ELF-1 (cell line): ENCODE data around the gene PSTK.
A peak's percentile ranks its signal among the peaks of the same experiment; 100 is the strongest.

Source experiments
- DNase-seq: peaks from one replicate; pipeline ENCODE4 v3.0.0-alpha.2; 2016; ENCODE audit warnings: low read depth, low spot score

The PSTK gene, protein sequence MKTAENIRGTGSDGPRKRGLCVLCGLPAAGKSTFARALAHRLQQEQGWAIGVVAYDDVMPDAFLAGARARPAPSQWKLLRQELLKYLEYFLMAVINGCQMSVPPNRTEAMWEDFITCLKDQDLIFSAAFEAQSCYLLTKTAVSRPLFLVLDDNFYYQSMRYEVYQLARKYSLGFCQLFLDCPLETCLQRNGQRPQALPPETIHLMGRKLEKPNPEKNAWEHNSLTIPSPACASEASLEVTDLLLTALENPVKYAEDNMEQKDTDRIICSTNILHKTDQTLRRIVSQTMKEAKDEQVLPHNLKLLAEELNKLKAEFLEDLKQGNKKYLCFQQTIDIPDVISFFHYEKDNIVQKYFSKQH

DNA sequence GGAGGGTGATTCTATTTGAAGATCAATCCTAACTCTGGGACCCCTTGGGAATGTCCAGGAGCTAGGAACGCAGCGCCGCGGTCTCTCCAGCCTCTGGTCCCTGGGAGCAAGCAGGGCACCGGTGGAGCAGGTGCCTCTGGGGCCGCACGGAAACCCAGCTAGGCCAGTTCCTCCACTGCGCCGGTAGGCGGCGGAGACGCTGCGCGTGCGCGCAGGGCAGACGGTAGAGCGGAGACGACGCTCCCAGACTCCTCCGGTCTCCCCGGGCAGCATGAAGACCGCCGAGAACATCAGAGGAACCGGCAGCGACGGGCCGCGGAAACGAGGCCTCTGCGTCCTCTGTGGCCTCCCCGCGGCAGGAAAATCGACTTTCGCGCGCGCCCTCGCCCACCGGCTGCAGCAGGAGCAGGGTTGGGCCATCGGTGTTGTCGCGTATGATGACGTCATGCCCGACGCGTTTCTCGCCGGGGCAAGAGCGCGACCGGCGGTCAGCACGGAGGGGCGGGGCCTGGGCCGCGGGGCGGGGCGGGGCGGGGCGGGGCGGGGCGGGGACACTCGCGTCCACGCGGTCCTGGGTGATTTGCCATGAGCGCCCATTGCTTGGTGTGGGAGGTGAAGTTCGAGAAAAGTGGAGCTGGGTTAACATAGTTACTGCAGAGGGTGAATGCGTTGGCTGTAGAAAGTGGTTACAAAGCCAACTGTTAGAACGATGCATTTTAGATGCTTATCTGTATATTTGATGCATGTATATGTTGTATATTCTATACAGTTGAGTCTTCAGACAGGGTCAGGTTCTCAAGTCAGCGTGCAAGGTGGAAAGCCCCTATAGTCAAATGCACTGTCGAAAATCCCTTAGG lies at the start of gene PSTK:
Gene PSTK, plus strand, starts transcription at position 193 of the 857 bp plus-strand sequence. Its CDS starts 79 bp downstream, at position 272.
- DNase-seq: peak; percentile 96

GRCh38 chr10:122931088-122931906 lies 48.9 kb upstream of the PSTK start:
- no peak for DNase-seq

DNA sequence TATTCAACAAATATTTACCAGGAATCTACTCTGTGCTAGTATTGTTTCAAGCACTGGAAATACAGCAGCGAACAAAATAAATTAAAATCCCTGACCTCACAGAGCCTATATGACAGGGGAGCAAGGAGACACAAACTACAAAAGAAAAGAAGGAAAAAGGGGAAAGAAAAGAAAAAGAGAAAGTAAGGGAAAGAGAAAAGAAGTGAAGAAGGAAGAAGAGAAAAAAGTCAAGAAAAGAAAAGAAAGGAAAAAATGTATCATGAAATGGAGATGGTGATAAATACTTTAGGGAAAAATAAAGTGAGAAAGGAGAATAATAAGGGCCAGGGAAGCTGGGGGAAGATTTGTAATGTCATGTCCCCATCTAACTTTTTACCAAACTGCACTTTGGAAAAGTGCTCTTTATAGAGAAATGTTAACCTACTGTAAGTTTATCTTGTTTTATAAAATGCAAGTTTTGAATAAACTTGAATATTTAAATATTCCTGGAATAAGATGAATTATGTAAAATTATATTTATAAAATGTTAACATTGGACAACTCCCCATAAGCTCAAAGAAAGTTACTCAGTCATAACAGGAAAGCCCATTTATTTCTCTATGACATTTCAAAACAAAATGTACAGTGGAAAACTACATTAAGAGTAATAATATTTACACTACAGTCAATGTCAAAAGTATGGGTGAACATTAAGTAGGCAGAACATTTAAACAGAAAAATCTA lies 40.9 kb upstream of the PSTK start:
- DNase-seq: no peak

- no peak for DNase-seq
These were observed 40.2 kb upstream of the PSTK start for GRCh38 chr10:122939856-122940543.

GRCh38 chr10:122949296-122949695 lies 30.9 kb upstream of the PSTK start:
- DNase-seq: no peak

GRCh38 chr10:122953902-122954730 lies 26.1 kb upstream of the PSTK start, which contains the start of gene C10orf88:
C10orf88 (minus strand) TSS chr10:122954227; CDS start chr10:122954178, 49 bp downstream.
- DNase-seq: peak; percentile 99

GRCh38 chr10:122954731-122955050 lies 25.5 kb upstream of the PSTK start:
- no peak for DNase-seq

DNA sequence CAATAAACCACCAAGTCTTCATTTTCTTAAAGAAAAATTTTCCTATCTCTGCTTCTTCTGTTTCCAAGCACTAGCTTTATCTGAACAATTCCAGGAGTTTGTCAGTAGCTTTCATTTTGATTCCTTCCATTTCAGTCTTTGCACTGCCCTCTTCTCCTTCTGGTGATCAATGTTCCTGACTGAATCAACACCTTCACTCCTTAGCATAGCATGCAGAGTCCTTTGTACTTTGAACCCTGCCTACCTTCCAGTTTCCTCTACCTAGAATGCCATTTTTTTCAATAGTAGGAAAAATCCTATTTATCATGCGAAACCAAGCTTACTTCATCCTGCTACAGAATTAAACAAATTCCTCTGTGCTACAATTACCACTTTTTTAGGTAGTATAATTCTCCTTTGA lies 24.3 kb upstream of the PSTK start:
- no peak for DNase-seq

GRCh38 chr10:122957474-122957873 lies 22.7 kb upstream of the PSTK start:
- DNase-seq: no peak

DNA sequence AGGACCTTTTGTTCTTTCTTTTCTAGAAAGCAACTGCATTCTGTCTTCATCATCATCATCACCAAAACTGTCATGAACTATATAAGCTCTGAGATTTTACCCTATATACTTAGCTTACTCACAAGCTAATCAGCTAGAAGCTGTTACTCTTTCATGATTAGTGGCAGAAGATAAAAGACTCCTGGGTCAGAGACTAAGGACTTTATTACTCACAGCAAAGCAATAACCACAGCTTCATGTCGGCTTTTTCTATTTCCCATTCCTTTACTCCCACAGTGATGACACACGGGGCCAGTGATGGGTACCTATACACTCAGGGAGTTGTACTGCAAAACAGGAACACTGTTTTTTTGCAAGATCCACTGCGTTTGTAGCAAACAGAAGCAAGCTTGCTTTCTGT lies 17.8 kb upstream of the PSTK start:
- DNase-seq: no peak

DNA sequence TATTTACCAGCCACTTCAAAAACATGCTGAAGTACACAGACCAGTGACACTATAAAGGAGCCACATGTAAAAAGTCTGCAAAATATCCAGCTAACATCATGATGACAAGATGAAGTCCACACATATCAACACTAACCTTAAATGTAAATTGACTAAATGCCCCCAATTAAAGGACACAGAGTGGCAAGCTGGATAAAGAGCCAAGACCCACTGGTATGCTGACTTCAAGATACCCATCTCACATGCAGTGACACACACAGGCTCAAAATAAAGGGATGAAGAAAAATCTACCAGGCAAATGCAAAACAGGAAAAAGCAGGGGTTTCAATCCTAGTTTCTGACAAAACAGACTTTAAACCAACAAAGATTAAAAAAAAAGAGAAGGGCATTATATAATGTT lies 13.3 kb upstream of the PSTK start:
- DNase-seq: no peak

DNA sequence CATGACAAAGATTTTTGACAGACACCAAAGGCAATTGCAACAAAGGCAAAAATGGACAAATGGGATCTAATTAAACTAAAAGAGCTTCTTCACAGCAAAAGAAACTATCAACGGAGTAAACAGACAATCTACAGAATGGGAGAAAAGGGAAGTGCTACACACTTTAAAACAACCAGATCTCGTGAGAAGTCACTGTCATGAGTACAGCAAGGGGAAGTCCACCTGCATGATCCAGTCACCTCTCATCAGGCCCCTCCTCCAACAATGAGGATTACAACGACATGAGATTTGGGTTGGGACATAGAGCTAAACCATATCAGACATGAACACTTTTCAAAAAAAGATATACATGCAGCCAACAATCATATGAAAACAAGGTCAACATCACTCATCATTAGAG lies 11.5 kb upstream of the PSTK start:
- no peak for DNase-seq

DNA sequence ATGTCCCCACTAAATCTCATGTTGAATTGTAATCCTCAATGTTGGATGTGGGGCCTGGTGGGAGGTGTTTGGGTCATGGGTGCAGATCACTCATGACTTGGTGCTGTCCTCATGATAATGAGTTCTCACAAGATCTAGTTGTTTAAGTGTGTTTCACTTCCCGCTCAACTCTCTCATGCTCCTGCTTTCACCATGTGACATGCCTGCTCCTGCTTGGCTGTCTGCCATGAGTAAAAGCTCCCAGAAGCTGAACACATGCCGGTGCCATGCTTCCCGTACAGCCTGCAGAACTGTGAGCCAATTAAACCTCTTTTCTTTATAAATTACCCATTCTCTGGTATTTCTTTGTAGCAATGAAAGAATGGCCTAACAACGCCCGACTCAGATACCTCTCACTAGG lies 6.2 kb upstream of the PSTK start:
- DNase-seq: no peak

DNA sequence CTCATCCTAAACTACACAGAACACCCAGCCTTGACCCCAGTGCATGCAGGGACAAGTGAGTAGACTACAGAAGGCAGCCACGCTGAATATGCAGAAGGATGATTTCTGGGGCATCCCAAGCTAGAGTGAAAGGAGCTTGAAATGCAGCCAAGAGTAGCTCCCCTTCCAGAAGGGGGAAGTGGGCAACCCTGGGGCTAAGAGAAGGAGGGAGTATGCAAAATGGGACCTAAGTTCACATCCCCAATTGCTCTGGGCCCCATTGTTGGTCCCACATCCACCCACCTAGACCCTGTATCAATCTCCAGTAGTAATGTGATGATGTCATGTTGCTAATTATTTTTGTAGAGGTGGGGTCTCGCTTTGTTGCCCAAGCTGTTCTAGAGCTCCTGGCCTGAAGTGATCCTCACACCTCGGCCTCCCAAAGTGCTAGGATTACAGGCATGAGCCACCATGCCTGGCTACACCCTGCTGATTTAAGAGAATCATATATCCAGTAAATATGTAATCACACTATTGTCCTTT lies 5.6 kb upstream of the PSTK start:
- DNase-seq: no peak

DNA sequence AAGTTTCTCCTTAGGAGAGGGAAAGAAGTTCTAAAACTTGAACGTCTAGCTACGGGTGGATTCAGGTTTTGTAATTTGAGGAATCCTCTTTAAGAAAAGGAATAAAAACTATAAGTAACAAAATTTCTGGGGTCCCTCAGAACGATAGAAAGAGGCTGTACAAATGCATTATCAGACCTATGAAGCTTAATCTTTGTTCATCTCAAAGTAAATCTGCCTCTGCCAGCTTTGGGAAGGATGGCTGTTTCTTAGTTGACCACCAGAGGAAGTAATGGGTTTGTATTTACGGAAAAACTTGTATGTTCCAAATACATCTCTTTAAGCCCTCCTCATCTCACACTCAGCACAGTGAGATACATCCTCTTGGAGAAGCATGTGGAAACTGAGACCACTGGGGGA lies 864 bp downstream of the PSTK start:
- DNase-seq: peak; percentile 16

GRCh38 chr10:122983898-122984297 lies 3.7 kb downstream of the PSTK start:
- no peak for DNase-seq

DNA sequence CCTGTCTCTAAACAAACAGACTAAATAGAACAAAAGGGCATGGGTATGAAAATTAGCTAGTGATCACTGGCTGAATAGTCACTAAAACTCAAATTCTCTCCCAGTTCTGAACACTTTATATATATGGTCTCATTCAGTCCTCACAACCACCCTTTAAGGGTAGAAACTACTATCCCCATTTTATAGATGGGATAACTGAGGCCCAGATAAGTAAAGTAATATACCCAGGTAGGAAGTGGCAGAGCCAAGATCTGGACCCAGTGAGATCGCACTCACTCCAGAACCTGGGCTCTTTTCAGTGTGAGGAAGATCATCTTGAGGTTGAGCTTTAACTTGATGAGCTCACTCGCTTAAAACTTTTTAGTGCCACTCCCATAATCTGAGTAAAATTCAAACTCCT lies 4.5 kb downstream of the PSTK start:
- no peak for DNase-seq

- no peak for DNase-seq
These were observed 6.1 kb downstream of the PSTK start for GRCh38 chr10:122986335-122986734.

GRCh38 chr10:122988501-122988900 lies 8.3 kb downstream of the PSTK start:
- DNase-seq: no peak

DNA sequence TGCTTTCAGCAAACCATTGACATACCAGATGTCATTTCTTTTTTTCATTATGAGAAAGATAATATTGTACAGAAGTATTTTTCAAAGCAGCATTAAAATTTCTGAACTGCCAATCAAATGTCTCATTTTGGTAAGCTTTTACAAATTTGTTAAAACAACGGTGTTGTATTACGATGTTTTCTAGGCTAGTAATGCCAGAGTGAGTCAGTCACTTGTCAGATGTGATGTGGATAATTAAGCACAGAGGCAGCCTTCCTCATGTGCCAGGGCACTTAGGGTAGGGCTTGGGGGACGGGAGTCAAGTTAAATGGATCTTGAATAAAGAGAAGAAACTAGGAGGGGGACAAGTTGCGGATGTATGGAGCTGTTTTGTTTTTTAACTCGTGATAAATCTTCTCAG lies 10.1 kb downstream of the PSTK start:
- no peak for DNase-seq
